ENCODE data around the gene LDB2. TPM values are rescaled to one million over a fixed set of nuclear protein-coding genes. Genes with fewer than 3 reads are reported as not detected.

Gene LDB2
- total and polyA plus RNA-seq, 2 of the 8 experiments (the other 6 are each of a cell fraction or from before 2014, with no cell fraction given): 57.0 to 140 TPM

DNA sequence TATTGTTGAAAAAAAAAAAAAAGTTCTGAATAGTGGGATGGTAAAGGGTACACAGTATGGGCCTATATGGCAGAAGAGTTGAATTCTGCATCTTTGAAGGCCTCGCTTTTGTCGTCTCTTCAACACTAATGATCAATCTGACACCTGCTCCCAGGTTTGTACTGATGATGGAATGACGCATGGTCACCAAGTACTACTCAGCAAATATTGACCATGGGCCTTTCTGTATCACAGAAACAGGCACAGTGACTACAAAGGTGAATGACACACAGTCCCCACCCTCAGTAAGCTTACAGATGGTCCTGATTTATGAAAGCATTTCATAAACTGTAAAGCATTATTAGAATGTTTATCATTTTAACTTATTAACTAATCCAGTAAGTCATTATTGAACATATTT is 152.6 kb downstream of the LDB2 start:
- POLR2A ChIA-PET (ENCODE audit: partially characterized antibody): no interaction called here
- H3K9ac ChIP-seq (replicated peaks in 1 of 4; ENCODE audit: extremely low read depth in 1 of 4, low read depth in 3 of 4, low read length in 3 of 4): no peak overlapping the region

More for the DNA sequence above, 152.6 kb downstream of the LDB2 start:
- no peak for TF ChIP-seq TBP (IDR thresholded peaks at IDR 0.05; ENCODE audit: low read depth, low read length)
- no peak for TF ChIP-seq KDM5A (IDR thresholded peaks at IDR 0.05; ENCODE audit: low read length)
- TF ChIP-seq BCL11A (IDR thresholded peaks at IDR 0.05; ENCODE audit: low read depth in 2 of 2, low read length in 2 of 2): no peak
- no peak overlapping the region for H2BK15ac ChIP-seq (ENCODE audit: low read length)
- no peak overlapping the region for H4K5ac ChIP-seq (ENCODE audit: insufficient read length, low read depth, low read length)
- H4K8ac ChIP-seq (ENCODE audit: extremely low read depth, insufficient read depth, low read length): no peak overlapping the region
- CTCF ChIA-PET (ENCODE audit: partially characterized antibody): interaction anchor here (1.2 to 2.4 kb wide), 3 partner anchors 11 to 48 kb away, joined by 3 to 7 read pairs (median 4); no protein-coding TSS in a partner anchor
- no peak overlapping the region for H3K4me2 ChIP-seq (ENCODE audit: insufficient read depth in 1 of 2, low read depth in 2 of 2, low read length in 2 of 2)
- H4K91ac ChIP-seq (replicated peaks; ENCODE audit: insufficient read length, low read length): no peak overlapping the region
- no peaks in the 10 kb centered on the region for H3K79me2 ChIP-seq (ENCODE audit: control insufficient read depth in 1 of 2, insufficient read depth in 2 of 2, low read length in 2 of 2)
- H3K23ac ChIP-seq (ENCODE audit: insufficient read length): no peak overlapping the region
- H3K27ac ChIP-seq (ENCODE audit: low read depth, low read length): no peak overlapping the region
- no peaks in the 10 kb centered on the region for H4K20me1 ChIP-seq (replicated peaks in 1 of 2; ENCODE audit: control insufficient read depth in 1 of 2, insufficient read depth in 2 of 2, low read length in 2 of 2)
- FAIRE-seq: no peak
- no peak overlapping the region for H2BK5ac ChIP-seq (ENCODE audit: low read depth, low read length)
- no peak overlapping the region for H3K4ac ChIP-seq (replicated peaks; ENCODE audit: insufficient read length, low read depth, low read length)
- no peaks in the 10 kb centered on the region for H3K9me3 ChIP-seq (ENCODE audit: insufficient read depth in 2 of 2, low read depth in 1 of 2, low read length in 1 of 2)
- H2BK20ac ChIP-seq (ENCODE audit: low read length): no peak overlapping the region
- no peak overlapping the region for H2BK120ac ChIP-seq (replicated peaks; ENCODE audit: low read depth, low read length)
- no peak overlapping the region for H2BK12ac ChIP-seq (ENCODE audit: low read depth, low read length)
- H3K14ac ChIP-seq (ENCODE audit: insufficient read length): no peak overlapping the region
- H3K79me1 ChIP-seq (ENCODE audit: low read depth, low read length): no peaks in the 10 kb centered on the region; the same call in 1 of the 2 replicates
- no peaks in the 10 kb centered on the region for H3K23me2 ChIP-seq (ENCODE audit: low read depth, low read length)
- no peak overlapping the region for H3K4me3 ChIP-seq (ENCODE audit: extremely low read depth in 1 of 4, insufficient read depth in 2 of 4, low read depth in 3 of 4, low read length in 4 of 4)
- 83% methylated on average over 3 of the region's 3 CpGs; no CpG with 5 or more reads in 1 of the 2 experiments for WGBS, 2 experiments (ENCODE audit: extremely low coverage in 1 of 2, insufficient coverage in 1 of 2, insufficient read length in 1 of 2, insufficient replicate concordance in 2 of 2, low coverage in 1 of 2, low lambda C conversion rate in 2 of 2, missing lambda C conversion rate in 1 of 2)
- no peak overlapping the region for H3K56ac ChIP-seq (replicated peaks; ENCODE audit: insufficient read length, low read depth, low read length)
- no peak overlapping the region for H2AK5ac ChIP-seq (ENCODE audit: low read depth, low read length)
- peaks cover 0 to 2% (median 0%) of the 10 kb centered on the region in 4 experiments; a peak in 1 of 8 replicates for H3K36me3 ChIP-seq (ENCODE audit: control insufficient read depth in 2 of 4, insufficient read depth in 4 of 4, low read length in 3 of 4)
- H3K18ac ChIP-seq (ENCODE audit: extremely low read depth, low read length): no peak overlapping the region
- H3K27me3 ChIP-seq (replicated peaks in 1 of 4; ENCODE audit: control insufficient read depth in 3 of 4, extremely low read depth in 1 of 4, insufficient read depth in 3 of 4, low read length in 3 of 4): no peaks in the 10 kb centered on the region
- H2AFZ ChIP-seq (ENCODE audit: low read length): no peak overlapping the region
- no peak for DNase-seq (ENCODE audit: low read depth in 1 of 2, low spot score in 2 of 2)
- no peaks in the 10 kb centered on the region for H3K4me1 ChIP-seq (replicated peaks in 1 of 4; ENCODE audit: control insufficient read depth in 3 of 4, insufficient read depth in 4 of 4, low read length in 3 of 4)

Measured in H1 (cell line).